Right lobe of liver (tissue), 6 donors: ENCODE data around the gene NCDN. TPM values are rescaled to one million over a fixed set of nuclear protein-coding genes. Genes with fewer than 3 reads are reported as not detected.

ENCODE experiments used
- ATAC-seq, 4 donors: fragments of 200-7000 bp; cut with Tn5 transposase; one replicate each; pipeline ENCODE4 v1.9.1; 2020; ENCODE audit warnings: mild to moderate bottlenecking in 4 of 4, moderate library complexity in 4 of 4
- DNase-seq, 3 donors: peaks; one replicate each; pipeline ENCODE4 v3.0.0-alpha.2; 2020
- H3K27ac ChIP-seq, 3 donors: fragments of 200-600 bp; one replicate each; pipeline ENCODE4 v1.8.0; 2022
- H3K27me3 ChIP-seq, 2 donors: fragments of 200-600 bp; one replicate each; pipeline ENCODE4 v1.8.0; 2022
- H3K36me3 ChIP-seq, 4 donors: fragments of 200-600 bp; sonication (generic) in 1 of 4; one replicate each; pipeline versions ENCODE4 v1.5.1 to v1.8.0; 2017 to 2022; ENCODE audit warnings: control low read depth in 1 of 4
- H3K4me1 ChIP-seq, 4 donors: fragments of 200-600 bp; sonication (generic) in 1 of 4; one replicate each; pipeline versions ENCODE4 v1.5.1 to v1.8.0; 2017 to 2022; ENCODE audit warnings: control low read depth in 1 of 4
- H3K4me3 ChIP-seq, 3 donors: fragments of 200-600 bp; one replicate each; pipeline ENCODE4 v1.8.0; 2022
- H3K9me3 ChIP-seq, 4 donors: fragments of 200-600 bp; sonication (generic) in 1 of 4; one replicate each; pipeline versions ENCODE4 v1.5.1 to v1.8.0; 2017 to 2022; ENCODE audit warnings: control low read depth in 1 of 4
- CTCF ChIP-seq, 4 donors: fragments of 200-600 bp in 3 of 4; fragments of 450-650 bp in 1 of 4; IDR thresholded peaks; one replicate each; pipeline versions ENCODE4 v1.5.1 to v1.8.0; 2016 to 2022; ENCODE audit warnings: antibody characterized with exemption in 4 of 4, mild to moderate bottlenecking in 2 of 4
- POLR2A ChIP-seq: fragments of 450-650 bp; IDR thresholded peaks from one replicate; pipeline ENCODE4 v1.6.1; 2017; ENCODE audit warnings: antibody characterized with exemption, mild to moderate bottlenecking
- WGBS: methylation state at CpG from one replicate; pipeline ENCODE4 v1.1.6; 2018; ENCODE audit warnings: low coverage, low lambda C conversion rate; ENCODE audit not compliant: insufficient coverage; ENCODE audit errors: missing lambda C conversion rate; 5-methylcytosine and 5-hydroxymethylcytosine counted together
- intact Hi-C, 2 donors: fragments of 100-400 bp; cut with DNase I; formaldehyde crosslinking; loops; one replicate each; pipeline versions ENCODE4 v1.11.2 to v1.14.1; 2022
- total RNA-seq, 6 experiments: library from RNA; depleted of rRNA in 2 of 6; stranded (reverse); fragments of >200 nt in 2 of 6; fragmentation: NEBNext Ultra II Directional in 3 of 6; extraction: Animal tissue kit (Norgen Biotek cat#: 25700) in 3 of 6; gene quantifications; one replicate each; pipeline versions ENCODE4 v1.1.0 to v1.2.4, GENCODE V29; 2016 to 2023
- donor health status: DM: no; HTN: yes; CAD: no.
- donor health status: DM: no; HTN: no; CAD: no.
- donor health status: DM: no; HTN: no; CAD: no.
- donor health status: DM: no; HTN: yes; CAD: no.
- donor health status: DM: no; HTN: yes; CAD: no.

NCDN gene
- total RNA-seq, 6 experiments from 2014 or later: 5.9 to 11.7 (median 7.3) TPM

- Histone ChIP-seq H3K4me3 (no peak overlapping the region), H3K9me3 (no peaks in the 10 kb centered on the region), H3K27me3 (no peaks in the 10 kb centered on the region), H3K36me3 (no peaks in the 10 kb centered on the region), H3K27ac (no peak overlapping the region), H3K4me1 (peaks cover 0 to 6% (median 2%) of the 10 kb centered on the region in 4 donors)
- 70% methylated on average over 1 of the region's 1 CpG for WGBS
- TF ChIP-seq CTCF (IDR thresholded peaks at IDR 0.05) (no peak), POLR2A (no peak)
- intact Hi-C loops: no loop called here
- ATAC-seq: no peak
- no peak for DNase-seq
Measured at GRCh38 chr1:35537806-35538205, 19.8 kb upstream of the NCDN start.

- no peak overlapping the region for H3K27ac ChIP-seq
- 67% methylated on average over 6 of the region's 6 CpGs for WGBS
- ATAC-seq (peak; percentile 51 to 60 (median 55)), DNase-seq (no peak)
- intact Hi-C loops: no loop called here
- H3K27me3 ChIP-seq: no peaks in the 10 kb centered on the region
- H3K4me3 ChIP-seq: no peak overlapping the region
- no peaks in the 10 kb centered on the region for H3K9me3 ChIP-seq
- no peaks in the 10 kb centered on the region for H3K36me3 ChIP-seq
- no peak for TF ChIP-seq CTCF (IDR thresholded peaks at IDR 0.05)
- no peak for TF ChIP-seq POLR2A
- H3K4me1 ChIP-seq: peaks cover 0 to 6% (median 2%) of the 10 kb centered on the region in 4 donors
Measured at GRCh38 chr1:35539073-35539823, 18.4 kb upstream of the NCDN start.

DNA sequence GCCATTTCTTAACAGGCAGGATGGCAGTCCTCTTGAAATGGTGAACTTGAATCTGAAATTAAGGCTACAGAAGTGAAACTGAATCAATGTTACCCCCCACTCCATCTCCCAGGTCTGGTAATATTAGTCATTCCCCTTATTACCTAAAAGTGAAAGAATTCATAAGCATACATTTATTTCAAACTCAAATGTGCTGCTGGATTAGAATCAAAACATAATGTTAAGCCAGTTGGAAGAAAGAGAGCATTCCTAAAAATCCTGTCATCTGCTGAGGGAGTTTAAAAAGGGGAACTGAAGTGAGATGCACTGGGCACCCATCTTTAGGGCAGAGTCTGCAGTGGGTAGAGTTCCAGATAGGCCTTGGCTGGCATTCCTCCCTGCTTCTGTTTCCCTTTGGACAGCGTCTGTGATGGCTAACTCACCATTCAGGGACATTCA is 17.8 kb upstream of the NCDN start:
- intact Hi-C loops: no loop called here
- H3K36me3 ChIP-seq: no peaks in the 10 kb centered on the region
- DNase-seq (no peak), ATAC-seq (peak in 3 of 4 donors; percentile 35 to 49 (median 35))
- H3K9me3 ChIP-seq: no peaks in the 10 kb centered on the region
- H3K27ac ChIP-seq: no peak overlapping the region
- TF ChIP-seq POLR2A: no peak
- 17% methylated on average over 1 of the region's 1 CpG for WGBS
- no peaks in the 10 kb centered on the region for H3K27me3 ChIP-seq
- H3K4me3 ChIP-seq: no peak overlapping the region
- H3K4me1 ChIP-seq: peaks cover 0 to 6% (median 2%) of the 10 kb centered on the region in 4 donors

DNA sequence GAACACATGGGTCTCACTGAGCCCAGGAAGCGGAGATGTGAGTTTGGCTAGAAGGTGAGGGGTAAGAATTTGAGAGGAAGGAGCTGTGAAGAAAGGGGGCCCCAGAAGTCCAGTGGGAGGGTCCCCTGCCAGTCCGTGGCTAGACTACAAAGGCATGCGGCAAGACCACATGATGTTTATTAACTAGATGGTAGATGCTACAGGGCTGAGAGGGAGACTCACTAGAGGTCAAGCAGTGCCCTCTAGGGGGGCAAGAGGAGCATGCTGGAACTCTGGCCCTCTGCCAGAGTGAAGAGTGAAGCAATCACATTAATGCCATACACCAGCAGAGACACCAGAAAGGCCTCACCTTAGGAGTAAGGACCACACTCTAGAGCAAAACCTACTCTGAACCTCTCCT is 12.6 kb upstream of the NCDN start:
- no peak for TF ChIP-seq POLR2A
- TF ChIP-seq CTCF (IDR thresholded peaks at IDR 0.05): peak; percentile 19 to 60 (median 46)
- peak in 2 of 3 donors; percentile 60 to 69 for DNase-seq
- H3K27me3 ChIP-seq: no peaks in the 10 kb centered on the region
- H3K4me3 ChIP-seq: no peak overlapping the region
- 46% methylated on average over 3 of the region's 3 CpGs for WGBS
- peaks cover 0 to 6% (median 2%) of the 10 kb centered on the region in 4 donors for H3K4me1 ChIP-seq
- no peaks in the 10 kb centered on the region for H3K9me3 ChIP-seq
- peak; percentile 88 to 97 (median 94) for ATAC-seq
- intact Hi-C loops: no loop called here
- H3K36me3 ChIP-seq: peaks cover 0 to 4% (median 2%) of the 10 kb centered on the region in 4 donors
- no peak overlapping the region for H3K27ac ChIP-seq

GRCh38 chr1:35546614-35547013 is 11.0 kb upstream of the NCDN start:
- H3K27ac ChIP-seq: no peak overlapping the region
- TF ChIP-seq POLR2A (no peak), CTCF (IDR thresholded peaks at IDR 0.05) (no peak)
- H3K27me3 ChIP-seq: no peaks in the 10 kb centered on the region
- H3K4me1 ChIP-seq: peaks cover 0 to 3% (median 0%) of the 10 kb centered on the region in 4 donors
- ATAC-seq (no peak), DNase-seq (no peak)
- intact Hi-C loops: no loop called here
- peaks cover 0 to 13% (median 4%) of the 10 kb centered on the region in 4 donors for H3K36me3 ChIP-seq
- H3K4me3 ChIP-seq: no peak overlapping the region
- H3K9me3 ChIP-seq: no peaks in the 10 kb centered on the region
- 93% methylated on average over 1 of the region's 1 CpG for WGBS
